B cell (primary cell): ENCODE results near the gene ITFG2. TPM values are rescaled to one million over a fixed set of nuclear protein-coding genes. Genes with fewer than 3 reads are reported as not detected.

Experiments
- ATAC-seq: fragments of 200-7000 bp; cut with Tn5 transposase; one replicate; pipeline ENCODE4 v1.10.0; 2021; ENCODE audit warnings: low read depth, mild to moderate bottlenecking, moderate number of reproducible peaks, moderate library complexity
- CTCF ChIA-PET: fragments of 350-600 bp; sonication (Branson Sonifier 250); formaldehyde crosslinking; loops from one replicate; lab custom pipeline; 2021; ENCODE audit warnings: antibody characterized with exemption, inconsistent platforms; lab: Charles Lee
- POLR2A ChIA-PET: fragments of 350-600 bp; sonication (Branson Sonifier 250); formaldehyde crosslinking; loops from one replicate; lab custom pipeline; 2021; ENCODE audit warnings: antibody characterized with exemption; lab: Charles Lee
- DNase-seq: peaks from one replicate; pipeline ENCODE4 v3.0.0; 2013
- H2AFZ ChIP-seq: 2 replicates; pipeline ENCODE4 v1.6.1; 2012; ENCODE audit warnings: mild to moderate bottlenecking, low read depth, low read length; ENCODE audit not compliant: insufficient read depth, poor library complexity, severe bottlenecking
- H3K27ac ChIP-seq, 2 donors: 1 replicate in 1 of 2; 2 replicates in 1 of 2; pipeline ENCODE4 v1.5.1; 2012 to 2013; ENCODE audit warnings: low read length in 2 of 2, mild to moderate bottlenecking in 2 of 2, moderate library complexity in 1 of 2
- H3K27me3 ChIP-seq, 4 experiments: fragments of 200-600 bp in 1 of 4; sonication (generic) in 1 of 4; replicated peaks in 1 of 4; 1 replicate in 2 of 4; 2 replicates in 2 of 4; pipeline versions ENCODE4 v1.6.1 to v1.7.0; 2013 to 2016; ENCODE audit warnings: low read length in 3 of 4, mild to moderate bottlenecking in 2 of 4, mixed read lengths in 1 of 4, moderate library complexity in 1 of 4; ENCODE audit not compliant: insufficient read depth in 4 of 4, control insufficient read depth in 3 of 4; ENCODE audit errors: control extremely low read depth in 1 of 4
- H3K36me3 ChIP-seq, 2 experiments: replicated peaks in 1 of 2; 1 replicate in 1 of 2; 2 replicates in 1 of 2; pipeline versions ENCODE4 v1.6.1 to v1.7.1; 2013; ENCODE audit warnings: low read length in 1 of 2; ENCODE audit not compliant: insufficient read depth in 2 of 2, control insufficient read depth in 1 of 2; ENCODE audit errors: control extremely low read depth in 1 of 2, extremely low read depth in 1 of 2
- H3K4me1 ChIP-seq, 2 donors: fragments of 200-600 bp in 1 of 2; sonication (generic) in 1 of 2; 1 replicate in 1 of 2; 2 replicates in 1 of 2; pipeline versions ENCODE4 v1.5.1 to v1.6.1; 2013 to 2017; ENCODE audit warnings: low read length in 2 of 2; ENCODE audit not compliant: control insufficient read depth in 2 of 2, insufficient read depth in 2 of 2
- H3K4me2 ChIP-seq: replicated peaks from 2 replicates; pipeline ENCODE3; 2012; ENCODE audit warnings: mild to moderate bottlenecking, low read depth, low read length; ENCODE audit not compliant: poor library complexity, severe bottlenecking
- H3K4me3 ChIP-seq, 5 experiments: fragments of 200-600 bp in 1 of 5; sonication (generic) in 1 of 5; 1 replicate in 3 of 5; 2 replicates in 2 of 5; pipeline versions ENCODE4 v1.5.1 to v1.7.0; 2011 to 2016; ENCODE audit warnings: low read length in 4 of 5, mild to moderate bottlenecking in 4 of 5, low read depth in 2 of 5, control low read depth in 1 of 5, moderate library complexity in 1 of 5; ENCODE audit not compliant: insufficient read depth in 1 of 5; ENCODE audit errors: control extremely low read depth in 1 of 5, extremely low read depth in 1 of 5
- H3K79me2 ChIP-seq: fragments of 200-600 bp; sonication (generic); one replicate; pipeline ENCODE4 v1.6.0; 2016; ENCODE audit warnings: low read length; ENCODE audit not compliant: control insufficient read depth, insufficient read depth
- H3K9ac ChIP-seq: fragments of 200-600 bp; sonication (generic); 2 replicates; pipeline ENCODE4 v1.6.1; 2017; ENCODE audit warnings: mild to moderate bottlenecking, low read length, moderate library complexity
- H3K9me3 ChIP-seq, 3 donors: one replicate each; pipeline versions ENCODE4 v1.6.1 to v1.7.1; 2013; ENCODE audit warnings: low read length in 2 of 3; ENCODE audit not compliant: control insufficient read depth in 2 of 3, insufficient read depth in 1 of 3; ENCODE audit errors: control extremely low read depth in 1 of 3
- H4K20me1 ChIP-seq: 2 replicates; pipeline ENCODE4 v1.6.0; 2012; ENCODE audit warnings: mild to moderate bottlenecking, low read length; ENCODE audit not compliant: insufficient read depth, control insufficient read depth, poor library complexity, severe bottlenecking
- H3K27ac Mint-ChIP-seq: one replicate; pipeline ENCODE4 v1.8.0; 2021; ENCODE audit warnings: mixed read lengths
- H3K27me3 Mint-ChIP-seq: one replicate; pipeline ENCODE4 v1.8.0; 2021; ENCODE audit warnings: mixed read lengths
- H3K4me1 Mint-ChIP-seq: one replicate; pipeline ENCODE4 v1.8.0; 2021; ENCODE audit warnings: mixed read lengths
- H3K4me3 Mint-ChIP-seq: one replicate; pipeline ENCODE4 v1.8.0; 2021; ENCODE audit warnings: mixed read lengths
- H3K9me3 Mint-ChIP-seq: one replicate; pipeline ENCODE4 v1.8.0; 2022; ENCODE audit warnings: mixed read lengths; ENCODE audit not compliant: insufficient read depth
- EZH2 ChIP-seq: IDR thresholded peaks from 2 replicates; pipeline ENCODE4 v1.6.1; 2012; ENCODE audit warnings: borderline replicate concordance, low read depth, mild to moderate bottlenecking, moderate library complexity, low read length; ENCODE audit not compliant: insufficient read depth, poor library complexity, severe bottlenecking
- WGBS: methylation state at CpG from one replicate; pipeline ENCODE4 v1.1.5; 2013; ENCODE audit warnings: missing lambda C conversion rate; ENCODE audit not compliant: insufficient coverage; 5-methylcytosine and 5-hydroxymethylcytosine counted together
- intact Hi-C: fragments of 100-400 bp; cut with micrococcal nuclease; formaldehyde crosslinking; loops from one replicate; pipeline ENCODE4 v1.10.0; 2022
- polyA plus RNA-seq: library from polyadenylated mRNA; depleted of rRNA; stranded (reverse); fragments of >200 nt; gene quantifications from 2 replicates; pipeline ENCODE4 v1.2.3, GENCODE V29; 2012
- total RNA-seq, 2 donors: library from RNA; stranded (reverse); fragments of 120-200 nt in 1 of 2; gene quantifications; 1 replicate in 1 of 2; 2 replicates in 1 of 2; pipeline versions ENCODE4 v1.2.3 to v1.2.4, GENCODE V29; 2013 to 2022
- TF ChIP-seq, protein P1 (sequence below): fragments of 200-600 bp; IDR thresholded peaks from one replicate; pipeline ENCODE4 v1.8.0; 2022; ENCODE audit warnings: antibody characterized with exemption, mild to moderate bottlenecking

Gene ITFG2
- total and polyA plus RNA-seq, 2 donors (not counting 1 experiment from before 2014, with no cell fraction given) = 88.2 to 137 TPM

DNA sequence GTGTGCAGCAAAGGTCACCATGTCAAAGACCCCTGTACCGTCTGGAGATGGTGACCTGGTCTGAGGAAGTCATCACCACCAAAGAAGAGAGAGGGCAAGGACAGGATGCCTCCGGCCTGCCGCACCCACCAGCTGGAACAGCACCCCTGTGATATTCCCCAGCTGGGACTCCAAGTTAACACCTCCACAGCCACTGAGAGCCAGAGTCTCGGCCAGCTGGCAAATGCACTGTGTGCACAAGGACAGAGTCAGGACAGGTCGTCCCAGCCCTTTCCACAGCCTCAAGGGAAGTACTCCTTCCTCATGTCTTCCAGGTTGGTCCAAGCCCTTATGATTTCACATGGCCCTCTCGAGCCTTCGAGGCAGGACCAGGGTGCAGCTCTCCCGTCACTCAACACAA, 37.0 kb upstream of the ITFG2 start:
- Histone ChIP-seq H3K27me3 (no peaks in the 10 kb centered on the region), H3K27ac (no peak overlapping the region), H2AFZ (no peak overlapping the region), H3K9ac (no peak overlapping the region), H3K4me2 (no peak overlapping the region), H3K36me3 (no peaks in the 10 kb centered on the region), H3K4me3 (no peak overlapping the region), H3K4me1 (no peaks in the 10 kb centered on the region), H4K20me1 (no peaks in the 10 kb centered on the region), H3K9me3 (peaks cover 0 to under 1% (median 0%) of the 10 kb centered on the region in 3 donors), H3K79me2 (no peaks in the 10 kb centered on the region)
- ChIA-PET CTCF (no interaction called here), POLR2A (no interaction called here)
- Mint-ChIP-seq H3K9me3 (no peaks in the 10 kb centered on the region), H3K4me3 (no peak overlapping the region), H3K27ac (no peak overlapping the region), H3K4me1 (no peaks in the 10 kb centered on the region), H3K27me3 (peaks cover 5% of the 10 kb centered on the region)
- DNase-seq (no peak), ATAC-seq (no peak)
- TF ChIP-seq, protein P1, sequence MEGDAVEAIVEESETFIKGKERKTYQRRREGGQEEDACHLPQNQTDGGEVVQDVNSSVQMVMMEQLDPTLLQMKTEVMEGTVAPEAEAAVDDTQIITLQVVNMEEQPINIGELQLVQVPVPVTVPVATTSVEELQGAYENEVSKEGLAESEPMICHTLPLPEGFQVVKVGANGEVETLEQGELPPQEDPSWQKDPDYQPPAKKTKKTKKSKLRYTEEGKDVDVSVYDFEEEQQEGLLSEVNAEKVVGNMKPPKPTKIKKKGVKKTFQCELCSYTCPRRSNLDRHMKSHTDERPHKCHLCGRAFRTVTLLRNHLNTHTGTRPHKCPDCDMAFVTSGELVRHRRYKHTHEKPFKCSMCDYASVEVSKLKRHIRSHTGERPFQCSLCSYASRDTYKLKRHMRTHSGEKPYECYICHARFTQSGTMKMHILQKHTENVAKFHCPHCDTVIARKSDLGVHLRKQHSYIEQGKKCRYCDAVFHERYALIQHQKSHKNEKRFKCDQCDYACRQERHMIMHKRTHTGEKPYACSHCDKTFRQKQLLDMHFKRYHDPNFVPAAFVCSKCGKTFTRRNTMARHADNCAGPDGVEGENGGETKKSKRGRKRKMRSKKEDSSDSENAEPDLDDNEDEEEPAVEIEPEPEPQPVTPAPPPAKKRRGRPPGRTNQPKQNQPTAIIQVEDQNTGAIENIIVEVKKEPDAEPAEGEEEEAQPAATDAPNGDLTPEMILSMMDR = no peak
- no peak for TF ChIP-seq EZH2
- intact Hi-C loops = no loop called here
- WGBS = 90% methylated on average over 5 of the region's 8 CpGs

GRCh38 chr12:2776129-2776806, 36.2 kb upstream of the ITFG2 start:
- no peak overlapping the region for H2AFZ ChIP-seq
- no peak overlapping the region for H3K27ac Mint-ChIP-seq
- no peak for ATAC-seq
- no peaks in the 10 kb centered on the region for H3K4me1 Mint-ChIP-seq
- no peak overlapping the region for H3K4me2 ChIP-seq
- TF ChIP-seq, protein P1 = no peak
- no peak for TF ChIP-seq EZH2
- no peaks in the 10 kb centered on the region for H3K4me1 ChIP-seq
- no peaks in the 10 kb centered on the region for H3K9me3 Mint-ChIP-seq
- ChIA-PET CTCF (no interaction called here), POLR2A (interaction anchor here (0.6 kb wide), 1 partner anchor 10 kb away, joined by 3 read pairs; no protein-coding TSS in a partner anchor)
- no peak for DNase-seq
- H3K4me3 ChIP-seq = no peak overlapping the region
- H3K79me2 ChIP-seq = no peaks in the 10 kb centered on the region
- whole genome bisulfite sequencing = 93% methylated on average over 19 of the region's 20 CpGs
- H4K20me1 ChIP-seq = no peaks in the 10 kb centered on the region
- no peaks in the 10 kb centered on the region for H3K36me3 ChIP-seq
- H3K9ac ChIP-seq = no peak overlapping the region
- H3K9me3 ChIP-seq = no peaks in the 10 kb centered on the region
- H3K27me3 ChIP-seq = no peaks in the 10 kb centered on the region
- intact Hi-C loops = no loop called here
- no peak overlapping the region for H3K27ac ChIP-seq
- H3K4me3 Mint-ChIP-seq = no peak overlapping the region
- H3K27me3 Mint-ChIP-seq = peaks cover 7% of the 10 kb centered on the region
